Stomach (tissue), 4 donors: ENCODE measurements around the gene LCORL.

Source experiments
- CTCF ChIP-seq, 7 experiments: fragments of 450-650 bp in 4 of 7; fragments of 200-600 bp in 3 of 7; sonication (generic) in 3 of 7; IDR thresholded peaks; one replicate each; pipeline ENCODE4 v1.5.1; 2016 to 2019; ENCODE audit warnings: antibody characterized with exemption in 7 of 7, control low read depth in 2 of 7, mild to moderate bottlenecking in 1 of 7
- POLR2AphosphoS5 ChIP-seq, 3 donors: sonication (generic); formaldehyde crosslinking; IDR thresholded peaks; one replicate each; pipeline ENCODE4 v1.6.1; 2016; ENCODE audit warnings: antibody characterized with exemption in 3 of 3

DNA sequence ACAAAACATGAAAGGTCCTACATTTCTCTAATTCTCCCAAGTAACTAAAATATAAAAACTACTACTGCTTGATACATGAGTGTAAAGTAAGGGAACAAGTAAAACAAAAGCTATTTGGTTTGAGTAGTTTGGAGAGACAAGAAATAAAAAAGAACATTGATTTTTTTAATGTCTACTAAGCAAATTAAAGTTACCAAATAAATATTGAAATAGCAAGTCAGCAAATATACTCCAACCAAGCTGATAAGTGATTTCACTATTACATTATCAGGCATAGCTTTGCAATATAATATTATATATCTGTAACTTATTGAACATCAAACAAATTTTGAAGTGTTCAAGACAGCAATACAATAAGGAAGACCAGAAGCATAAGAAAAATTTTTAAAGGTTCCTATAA, 60.3 kb downstream of the LCORL start:
- TF ChIP-seq CTCF (IDR thresholded peaks at IDR 0.05) = no peak
- TF ChIP-seq POLR2AphosphoS5 (IDR thresholded peaks at IDR 0.05) = no peak
